NCI-H1436 (cell line): ENCODE data around the gene ATOH8.

Experiments used
- DNase-seq: peaks from one replicate; lab custom pipeline; 2025; lab: John Stamatoyannopoulos, UW

The ATOH8 gene

DNA sequence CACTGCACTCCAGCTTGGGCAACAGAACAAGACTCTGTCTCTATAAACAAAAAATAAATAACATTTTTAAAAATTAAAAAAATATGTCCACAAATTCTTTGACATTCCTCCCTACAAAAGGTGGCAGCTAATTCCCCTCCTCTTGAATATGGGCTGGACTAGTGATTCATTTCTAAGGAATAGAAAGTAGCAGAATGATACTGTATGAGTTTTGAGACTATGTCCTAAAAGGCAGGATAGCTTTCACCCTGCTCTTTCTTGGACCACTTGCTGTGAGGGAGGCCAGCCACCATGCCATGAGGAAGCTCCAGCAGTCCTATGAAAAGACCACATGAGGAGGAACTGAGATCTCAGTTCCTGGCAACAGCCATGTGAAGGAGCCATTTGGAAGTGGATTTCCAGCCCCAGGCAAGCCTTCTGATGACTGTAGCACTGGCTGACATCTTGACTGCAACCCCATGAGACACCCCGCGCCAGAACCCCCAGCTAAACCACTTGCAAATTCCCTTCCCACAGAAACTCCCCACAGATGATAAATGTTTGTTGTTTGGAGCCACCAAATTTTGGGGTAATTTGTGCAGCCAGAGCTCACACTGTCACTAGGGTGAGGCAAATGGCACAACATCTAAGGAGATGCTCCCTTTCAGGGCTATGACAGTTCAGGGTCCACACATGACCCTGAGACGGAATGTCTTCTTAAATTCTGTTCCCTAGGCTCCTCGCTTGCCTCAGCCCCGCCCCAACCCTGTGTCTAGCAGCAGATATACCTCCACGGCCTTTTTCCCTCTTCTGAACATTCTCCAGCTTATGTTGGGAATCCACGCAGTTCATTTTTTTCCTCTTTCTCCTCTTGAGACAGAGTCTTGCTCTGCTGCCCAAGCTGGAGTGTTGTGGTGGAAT lies 17.1 kb upstream of the ATOH8 start:
- no peak for DNase-seq

DNA sequence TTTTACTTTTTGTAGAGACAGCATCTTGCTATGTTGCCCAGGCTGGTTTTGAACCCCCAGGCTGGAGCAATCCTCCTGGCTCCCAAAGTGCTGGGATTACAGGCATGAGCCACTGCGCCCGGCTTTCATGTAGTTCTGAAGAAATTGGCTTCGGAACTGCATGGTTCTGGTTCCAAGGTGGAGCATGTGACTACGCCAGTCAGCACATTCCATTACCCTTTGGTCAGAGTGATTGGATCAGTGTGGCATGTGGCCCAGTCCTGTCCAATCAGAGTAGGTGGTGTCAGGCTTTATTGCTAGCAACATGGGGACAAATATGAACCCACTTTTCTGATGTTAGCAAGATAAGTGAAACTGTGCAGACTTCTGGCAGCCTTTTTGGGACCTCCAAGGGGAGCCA lies 16.3 kb upstream of the ATOH8 start:
- no peak for DNase-seq

DNA sequence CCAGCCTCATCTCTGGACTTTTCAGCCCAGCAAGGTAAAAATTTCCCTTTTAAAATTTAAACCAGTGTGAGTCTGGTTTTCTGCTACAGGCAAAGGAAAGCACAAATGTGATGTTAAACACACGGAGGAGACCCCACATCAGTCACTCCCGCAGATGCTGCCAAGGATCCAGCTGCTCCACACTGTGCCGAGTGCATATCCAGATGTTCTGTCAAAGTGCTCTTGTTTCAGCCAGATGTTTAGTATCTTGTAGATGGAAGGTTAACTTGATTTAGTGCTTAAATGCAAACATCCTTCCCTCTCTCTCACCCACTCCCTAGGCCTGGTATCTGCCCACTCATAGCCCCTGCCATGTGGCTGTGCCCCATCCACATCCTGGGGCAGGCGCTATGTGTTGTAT lies 15.8 kb upstream of the ATOH8 start:
- no peak for DNase-seq

DNA sequence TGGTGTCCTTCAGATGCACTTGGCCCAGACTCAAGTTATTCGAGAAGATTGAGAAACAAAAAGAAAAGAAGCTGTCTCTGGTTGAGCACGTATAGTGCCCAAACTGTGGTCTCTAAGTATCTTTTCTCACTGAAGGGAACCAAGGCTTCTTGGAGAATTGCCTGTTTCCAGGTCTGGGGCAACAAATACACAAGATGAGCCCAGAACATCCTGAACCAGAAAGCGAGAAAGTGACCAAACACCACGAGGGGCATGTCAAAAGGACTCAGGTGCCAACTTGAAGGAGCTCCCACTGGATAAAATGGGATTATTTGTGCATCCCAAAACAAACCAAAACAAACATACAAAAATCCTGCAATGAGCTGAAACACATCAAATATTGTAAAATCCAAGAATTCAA lies 13.6 kb upstream of the ATOH8 start:
- DNase-seq: no peak

DNA sequence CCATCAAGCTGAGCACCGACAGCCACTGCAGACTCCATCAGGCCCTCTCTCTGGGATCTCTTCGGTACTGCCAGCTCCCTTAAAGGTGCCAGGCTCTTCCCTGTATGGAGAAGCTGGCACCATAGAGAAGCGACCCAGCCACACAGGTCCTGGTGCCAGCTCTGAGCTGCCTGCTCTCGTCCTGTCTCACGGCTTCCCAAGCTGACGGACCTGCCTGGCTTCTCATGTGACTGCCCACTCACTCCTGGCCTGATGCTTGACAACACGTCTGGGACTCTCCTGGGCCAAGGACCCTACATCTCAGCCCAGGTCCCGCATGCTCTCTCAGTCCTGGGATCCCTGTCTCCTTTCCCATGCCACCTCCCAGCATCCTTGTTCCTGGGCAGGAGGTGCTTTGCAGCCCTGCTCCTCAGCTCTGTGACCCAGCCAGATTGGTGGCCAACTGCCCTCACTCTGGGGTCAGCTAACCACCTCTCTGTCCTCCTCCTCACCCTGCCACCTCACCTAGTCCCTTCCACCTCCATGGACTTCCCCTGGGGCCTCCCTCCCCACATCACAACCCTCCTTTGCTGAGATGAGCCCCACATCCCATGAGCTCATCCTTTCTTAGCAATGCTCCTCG lies 12.5 kb upstream of the ATOH8 start:
- no peak for DNase-seq

DNA sequence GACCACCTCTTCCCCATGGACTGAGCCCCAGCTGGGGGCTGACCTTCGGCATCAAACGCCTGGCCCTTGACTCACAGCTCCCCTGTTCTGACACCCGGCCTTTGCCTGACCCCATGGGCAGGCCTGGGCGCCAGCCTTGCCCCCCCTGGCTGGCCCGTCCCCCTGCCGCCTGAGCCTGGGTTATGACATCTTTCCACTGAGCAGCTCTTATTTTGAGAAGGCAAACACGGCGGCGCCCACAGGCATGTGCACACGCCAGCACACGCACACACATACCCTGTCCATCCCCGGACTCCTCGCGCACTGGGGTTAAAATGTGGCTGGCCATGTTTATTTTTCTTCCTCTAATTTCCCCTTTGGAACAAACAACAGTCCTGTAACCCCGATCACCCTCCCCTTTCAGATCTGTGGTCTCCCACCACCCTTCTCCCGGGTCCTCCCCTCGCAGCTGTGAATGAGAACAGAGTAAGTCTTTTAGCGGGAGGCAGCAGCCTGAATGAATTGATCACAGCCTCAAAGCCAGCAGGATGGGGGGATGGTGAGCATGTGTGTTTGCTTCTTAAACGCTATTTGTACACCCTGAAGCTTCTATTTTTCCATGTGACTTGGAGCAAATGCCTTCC lies 11.8 kb upstream of the ATOH8 start:
- DNase-seq: no peak

DNA sequence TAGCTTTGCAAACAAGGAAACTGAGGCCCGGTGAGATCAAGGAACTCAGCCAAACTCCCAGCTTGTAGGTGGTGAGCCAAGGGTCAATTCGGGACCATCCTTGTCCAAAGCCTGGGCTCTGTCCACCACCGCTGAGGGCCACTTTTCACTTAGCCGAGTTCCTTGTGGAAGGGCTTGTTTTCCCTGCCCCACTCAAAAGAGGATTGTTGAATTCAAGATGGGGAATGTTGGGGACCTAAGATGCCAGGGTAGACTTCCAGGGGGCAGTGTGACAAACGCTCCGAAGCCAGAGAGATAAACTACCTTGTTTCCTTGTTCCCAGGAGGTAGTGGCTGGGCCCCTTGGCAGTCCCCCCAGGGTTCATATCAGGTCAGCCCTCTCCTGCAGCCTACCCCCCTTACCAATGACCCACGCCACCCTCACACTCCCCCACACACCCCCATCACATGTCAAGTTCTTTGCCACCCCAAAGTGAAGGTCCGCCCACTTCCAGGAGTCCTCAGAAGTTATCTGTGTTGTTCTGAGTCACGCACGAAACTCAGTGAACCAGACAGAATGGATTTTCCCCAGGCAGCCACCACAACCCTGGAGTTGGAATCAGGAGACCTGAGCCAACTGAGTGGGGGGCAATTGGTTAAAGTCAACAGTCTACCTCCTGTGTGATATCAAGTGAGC lies 10.3 kb upstream of the ATOH8 start:
- DNase-seq: no peak

DNA sequence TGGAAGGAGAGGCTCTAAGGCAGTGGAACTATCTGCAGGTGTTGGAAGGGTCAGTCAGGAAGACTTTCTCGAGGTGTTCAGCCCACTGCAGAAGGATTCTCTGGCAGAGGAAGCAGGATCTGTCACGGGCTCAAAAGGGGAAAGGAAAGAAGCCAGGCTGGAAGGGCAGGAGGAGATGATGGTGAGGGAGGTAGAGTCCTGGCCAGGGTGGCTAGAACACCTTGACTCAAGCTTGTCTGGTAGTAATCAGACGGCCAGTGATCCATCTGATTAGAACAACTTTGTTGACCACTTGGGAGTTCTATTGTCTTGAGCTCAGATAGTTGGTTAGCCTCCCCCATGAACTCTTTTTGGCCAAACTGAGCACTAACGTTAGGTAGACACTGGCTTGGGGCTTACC lies 9.7 kb upstream of the ATOH8 start:
- no peak for DNase-seq

DNA sequence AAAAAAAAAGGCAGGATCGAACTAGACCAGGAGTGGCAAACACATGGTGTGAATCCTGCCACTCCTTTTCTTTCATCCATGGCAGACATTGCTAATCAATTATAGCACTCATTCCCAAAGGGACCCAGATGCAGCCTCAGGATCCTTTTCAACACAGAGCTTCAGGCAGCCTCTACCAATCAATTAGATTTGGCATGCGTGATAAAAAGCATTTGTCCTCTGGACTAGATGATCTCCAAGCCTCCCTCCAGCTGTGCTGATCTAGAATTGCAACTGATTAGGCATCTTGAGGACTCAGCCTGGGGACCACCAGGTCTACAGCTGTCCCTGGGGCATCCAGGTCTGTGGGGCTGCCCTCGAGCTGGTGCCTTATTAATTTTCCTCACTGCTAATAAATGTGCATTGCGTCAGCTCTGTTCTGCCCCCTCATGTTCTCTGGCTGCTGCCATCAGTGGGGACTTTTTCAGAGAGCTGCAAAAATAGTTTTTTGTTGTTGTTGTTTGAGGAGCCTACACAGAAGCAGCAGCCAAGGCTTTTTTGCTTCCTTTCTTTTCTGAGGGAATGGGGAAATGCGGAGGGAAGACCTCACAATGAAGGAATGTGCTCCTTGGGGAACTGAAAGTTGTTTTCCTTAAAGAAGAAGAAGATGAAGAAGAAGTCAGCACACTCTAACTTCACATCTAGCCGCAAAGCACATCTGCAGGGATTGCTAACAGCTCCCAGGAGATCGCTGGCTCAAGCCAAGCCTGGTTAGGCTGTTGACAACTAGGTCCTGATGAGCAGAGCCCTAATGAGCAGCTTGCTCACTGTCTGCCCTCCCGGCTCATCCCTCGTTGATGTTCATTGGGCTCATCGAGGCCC lies 8.8 kb upstream of the ATOH8 start:
- no peak for DNase-seq

DNA sequence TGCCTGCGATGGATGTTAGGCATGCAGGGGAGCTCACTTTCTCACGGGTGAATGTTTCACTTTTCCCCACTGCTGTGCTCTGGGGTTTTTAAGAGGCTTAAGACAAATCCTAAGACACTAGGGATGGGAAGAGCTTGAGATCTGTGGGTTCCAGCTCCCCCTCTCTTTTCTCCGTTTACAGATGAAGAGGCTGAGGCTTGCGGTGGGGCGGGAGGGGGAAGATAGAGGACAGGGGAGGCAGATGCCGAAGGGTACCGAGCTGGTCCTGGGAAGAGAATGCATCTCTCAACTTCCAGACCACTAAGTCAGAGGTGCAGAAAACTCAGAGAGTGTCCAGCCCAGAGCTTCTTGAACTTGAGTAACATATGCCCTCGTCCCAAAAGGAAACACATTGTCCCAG lies 8.2 kb upstream of the ATOH8 start:
- DNase-seq: no peak

DNA sequence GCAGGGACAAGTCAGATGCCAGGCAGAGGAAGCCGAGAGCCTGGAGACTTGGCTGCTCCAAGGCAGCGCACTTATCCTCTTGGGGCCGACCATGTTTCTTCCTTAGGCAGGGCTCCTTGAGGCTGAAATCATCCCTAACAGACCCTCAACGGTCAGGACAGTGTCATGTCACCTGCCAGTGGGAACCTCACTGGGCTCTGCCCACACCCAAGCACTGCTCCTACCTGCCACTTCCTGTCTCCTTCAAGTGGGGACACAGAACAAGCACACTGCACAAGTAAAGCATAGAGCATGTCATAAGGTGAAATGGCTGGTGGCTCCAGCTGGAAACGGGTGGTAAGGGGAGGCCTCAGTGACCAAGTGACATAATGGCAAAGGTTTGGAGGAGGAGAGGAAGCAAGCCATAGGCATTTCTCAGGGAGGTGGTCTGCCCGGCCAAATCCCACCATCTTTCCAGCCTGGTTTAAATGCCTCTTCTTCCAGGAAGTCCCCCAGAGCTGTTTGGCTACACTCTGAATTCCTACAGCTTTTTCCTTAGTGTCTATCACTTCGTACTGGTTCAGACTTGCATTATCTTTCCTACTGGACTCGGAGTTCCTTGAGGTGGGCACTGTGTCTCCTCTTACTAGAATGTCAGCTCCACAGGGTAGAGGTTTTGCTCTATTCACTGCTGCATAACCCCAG lies 7.3 kb upstream of the ATOH8 start:
- DNase-seq: no peak

DNA sequence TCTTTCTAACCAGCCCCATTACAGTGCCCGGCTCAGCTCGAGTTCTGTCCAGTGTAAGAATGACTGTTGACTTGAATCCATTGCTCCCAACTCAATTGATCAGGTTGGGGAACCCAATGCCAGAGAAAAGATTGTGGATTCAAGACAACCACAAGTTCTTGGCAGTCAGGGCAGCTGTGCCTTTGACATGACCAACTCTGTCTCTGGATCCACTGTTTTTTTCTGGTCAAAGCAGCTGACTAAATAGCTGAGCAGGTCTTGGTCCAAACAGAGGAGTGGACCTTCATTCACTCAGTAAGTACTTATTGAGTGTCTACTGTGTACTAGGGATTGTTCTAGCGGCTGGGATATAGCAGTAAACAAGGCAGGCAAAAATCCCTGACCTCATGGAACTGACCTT lies 6.3 kb upstream of the ATOH8 start:
- DNase-seq: no peak

DNA sequence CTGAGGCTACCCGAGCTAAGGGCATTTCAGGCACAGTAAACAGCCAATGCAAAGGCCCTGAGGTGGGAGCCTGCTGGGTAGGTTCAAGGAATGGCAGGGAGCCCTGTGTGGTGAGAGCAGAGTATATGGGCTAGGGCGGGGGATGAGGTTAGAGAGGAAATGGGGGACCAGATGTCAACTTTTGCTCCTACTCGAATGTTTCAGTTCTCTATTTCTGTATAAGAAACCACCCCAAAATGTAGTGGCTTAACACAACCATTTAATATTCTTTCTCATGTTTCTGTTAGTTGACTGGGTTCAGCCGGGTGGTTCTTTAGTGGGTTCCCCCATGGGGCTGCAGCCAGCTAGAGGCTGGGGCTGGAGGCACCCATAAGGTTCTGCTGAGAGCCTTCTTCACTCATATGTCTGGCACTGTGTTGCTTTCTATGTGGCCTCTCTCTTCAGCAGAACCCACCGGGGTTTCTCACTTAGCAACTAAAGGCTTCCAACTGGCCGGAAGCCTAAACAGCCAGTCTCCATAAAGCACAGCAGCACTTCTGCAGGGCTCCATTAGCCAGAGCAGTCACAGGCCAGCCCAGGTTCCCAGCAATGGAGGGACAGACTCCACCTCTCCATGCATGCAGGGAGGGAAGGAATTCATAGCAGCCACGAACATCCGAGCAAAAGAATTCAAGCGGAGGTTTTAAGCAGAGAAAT lies 5.6 kb upstream of the ATOH8 start:
- no peak for DNase-seq

DNA sequence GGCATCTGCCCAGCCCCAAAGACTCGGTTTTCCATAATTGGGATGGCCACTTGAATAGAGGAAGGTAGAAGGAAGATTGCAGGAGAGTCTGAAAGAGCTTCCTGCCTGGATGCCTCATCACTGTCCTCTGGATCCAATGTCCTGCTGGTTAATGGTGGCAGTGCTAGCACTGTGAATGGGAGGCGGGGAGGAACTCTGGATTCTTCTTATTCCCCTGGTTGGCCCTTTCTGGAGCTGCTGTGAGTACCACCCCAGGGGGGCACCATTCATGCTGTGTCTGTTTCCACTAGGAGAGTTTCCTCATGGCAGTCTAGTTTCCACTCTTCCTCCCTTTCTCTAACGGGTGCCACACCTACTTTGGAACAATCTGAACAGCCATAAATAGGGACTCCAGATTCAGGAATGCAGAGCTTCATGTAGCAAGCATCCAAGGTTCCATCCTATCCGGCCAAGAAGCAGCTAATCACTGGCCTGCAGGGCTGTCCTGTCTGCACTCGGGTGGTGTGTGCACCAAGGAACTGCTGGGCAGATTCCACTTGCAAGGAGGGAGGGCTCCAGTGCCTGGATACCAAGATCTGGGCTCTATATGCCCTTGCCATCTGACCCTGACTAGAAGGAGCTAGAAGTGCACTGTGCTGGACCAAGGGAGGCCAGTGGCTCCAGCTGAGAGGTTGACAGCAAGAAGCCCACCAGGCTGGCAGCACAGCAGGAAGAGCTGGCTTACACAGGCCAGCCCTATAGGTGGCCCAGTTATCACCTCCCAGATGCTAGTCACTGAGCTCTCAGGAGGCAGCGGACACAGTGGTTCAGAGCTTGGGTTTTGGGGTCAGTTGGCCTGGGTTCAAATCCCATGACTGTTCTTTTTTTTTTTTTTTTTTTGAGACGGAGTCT lies 4.6 kb upstream of the ATOH8 start:
- DNase-seq: no peak

DNA sequence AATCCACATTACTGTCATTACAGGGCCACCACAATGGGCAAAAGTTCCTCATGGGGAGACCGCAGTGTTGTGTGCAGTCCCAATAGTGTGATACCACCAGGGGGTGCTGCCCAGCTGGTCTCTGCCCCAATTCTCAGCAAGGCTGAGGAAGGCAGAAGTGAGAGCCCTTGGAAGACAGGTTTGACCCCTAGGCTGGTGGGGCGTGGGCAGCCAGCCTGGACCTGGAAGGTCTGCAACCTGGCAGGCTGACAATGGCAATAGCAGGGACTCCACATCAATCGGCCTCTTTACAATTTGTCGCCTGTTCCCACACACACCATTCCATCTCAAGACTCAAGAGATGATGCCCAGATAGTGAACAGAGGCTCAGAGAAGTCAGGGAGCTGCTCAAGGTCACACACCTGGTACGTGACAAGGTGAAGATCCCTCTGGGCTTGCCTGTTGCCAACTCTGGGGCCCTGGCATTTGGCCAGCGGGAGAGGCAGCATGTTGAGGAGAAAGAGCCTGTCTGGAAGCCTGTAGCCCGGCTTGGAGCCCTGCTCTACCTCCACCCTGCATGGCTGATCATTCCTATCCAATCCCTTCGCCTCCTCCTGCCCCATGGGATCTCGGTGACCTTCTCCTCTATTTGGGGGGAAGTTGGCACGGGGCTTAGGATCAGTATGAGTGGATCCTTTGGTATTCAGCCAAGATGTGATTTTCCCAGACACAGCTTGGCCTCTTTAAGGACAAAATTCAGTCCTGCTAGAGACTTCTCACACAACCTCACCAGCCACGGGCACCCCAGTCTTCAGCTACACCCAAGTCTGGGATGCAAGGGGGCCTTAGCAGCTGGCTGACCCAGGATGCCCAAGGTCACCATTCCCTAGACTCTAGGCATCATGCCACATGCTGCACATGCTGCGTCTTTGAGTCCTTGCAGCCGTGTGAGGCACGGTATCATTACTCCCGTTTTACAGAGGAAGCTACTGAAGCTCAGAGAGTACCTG lies 2.9 kb upstream of the ATOH8 start:
- peak; percentile 11 for DNase-seq

DNA sequence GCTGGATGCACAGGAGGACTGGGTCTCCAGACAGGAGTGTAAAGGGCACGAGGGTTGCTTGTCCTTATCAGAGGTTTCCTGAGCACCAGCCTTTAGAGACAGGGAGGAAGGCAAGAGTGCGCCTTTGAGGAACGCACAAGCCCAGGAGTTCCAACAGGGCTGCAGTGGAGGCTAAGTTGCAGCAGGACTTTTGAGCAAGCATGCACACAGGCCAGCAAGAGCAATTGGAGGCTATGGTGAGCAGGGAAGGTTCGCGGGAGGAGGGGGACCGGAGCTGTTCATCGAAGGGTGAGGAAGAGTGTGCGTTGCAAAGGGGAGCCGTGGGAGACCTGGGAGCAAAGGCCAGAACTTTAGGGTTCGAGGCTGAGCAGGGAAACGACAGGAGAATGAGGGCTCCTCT lies 2.2 kb upstream of the ATOH8 start:
- DNase-seq: no peak

DNA sequence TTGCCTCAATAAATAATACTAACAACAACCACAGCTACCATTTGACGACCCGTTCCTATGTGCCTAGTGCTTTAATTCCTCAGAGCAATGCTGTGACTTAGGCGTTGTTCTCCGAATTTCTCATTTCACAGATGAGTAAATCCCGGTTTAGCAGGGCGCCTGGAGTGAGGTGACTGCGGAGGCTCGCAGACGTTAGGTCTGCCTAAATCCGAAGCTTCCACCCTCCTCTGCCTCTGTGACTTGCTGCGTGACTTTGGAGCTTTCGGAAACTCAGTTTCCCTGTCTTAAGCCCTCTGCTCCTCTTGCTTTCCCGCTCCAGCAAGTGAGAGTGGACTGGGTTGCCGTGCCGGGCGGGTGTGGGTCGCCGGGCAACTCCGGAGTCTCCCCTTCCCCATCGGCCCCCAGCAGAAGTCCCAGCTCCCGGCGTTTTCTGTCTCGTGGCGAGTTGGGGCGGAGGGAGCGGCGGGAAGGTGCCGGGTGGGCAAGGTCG lies 711 bp upstream of the ATOH8 start:
- no peak for DNase-seq
